Adrenal gland (tissue), 12 donors: Measurements from ENCODE around the gene INHBE. TPM values are rescaled to one million over a fixed set of nuclear protein-coding genes. Genes with fewer than 3 reads are reported as not detected.

ENCODE experiments used
- DNase-seq, 7 donors: peaks; one replicate each; pipeline ENCODE4 v3.0.0-alpha.2; 2019 to 2020
- H3K27ac ChIP-seq, 5 donors: fragments of 200-600 bp; sonication (generic) in 4 of 5; 1 replicate in 3 of 5; 2 replicates in 2 of 5; pipeline versions ENCODE4 v1.5.1 to v1.8.0; 2016 to 2020; ENCODE audit warnings: mild to moderate bottlenecking in 1 of 5
- H3K27me3 ChIP-seq: fragments of 200-600 bp; 2 replicates; pipeline ENCODE4 v1.8.0; 2021
- H3K36me3 ChIP-seq, 2 donors: fragments of 200-600 bp; replicated peaks in 1 of 2; 1 replicate in 1 of 2; 2 replicates in 1 of 2; pipeline versions ENCODE4 v1.5.1 to v1.8.0; 2018 to 2022
- H3K4me1 ChIP-seq, 2 donors: fragments of 200-600 bp; replicated peaks in 1 of 2; 1 replicate in 1 of 2; 2 replicates in 1 of 2; pipeline versions ENCODE4 v1.5.1 to v1.8.0; 2018 to 2021
- H3K4me3 ChIP-seq, 4 donors: fragments of 200-600 bp; sonication (generic) in 3 of 4; one replicate each; pipeline ENCODE4 v1.5.1; 2016 to 2018
- H3K9me3 ChIP-seq, 3 donors: fragments of 200-600 bp; sonication (generic) in 1 of 3; replicated peaks in 1 of 3; 1 replicate in 2 of 3; 2 replicates in 1 of 3; pipeline versions ENCODE4 v1.5.1 to v1.8.0; 2016 to 2021
- POLR2A ChIP-seq, 2 donors: fragments of 450-650 bp; IDR thresholded peaks; one replicate each; pipeline ENCODE4 v1.6.1; 2017; ENCODE audit warnings: antibody characterized with exemption in 2 of 2, mild to moderate bottlenecking in 2 of 2, moderate library complexity in 1 of 2
- WGBS, 4 donors: extraction: QIAGEN DNeasy Blood & Tissue Kit in 2 of 4; methylation state at CpG; one replicate each; pipeline versions ENCODE4 v1.1.5 to v1.1.7; 2013 to 2017; 5-methylcytosine and 5-hydroxymethylcytosine counted together
- intact Hi-C, 2 donors: fragments of 100-400 bp; cut with DNase I; formaldehyde crosslinking; loops; one replicate each; pipeline versions ENCODE4 v1.14.1 to v1.15.0; 2022 to 2023
- polyA plus RNA-seq, 3 donors: library from polyadenylated mRNA; stranded (reverse); fragments of 200-250 nt in 2 of 3; fragments of 350-450 nt in 1 of 3; fragmentation: Illumina TruSeq in 1 of 3; extraction: RNeasy Lipid Tissue Mini Kit (QIAGEN cat#74804) in 1 of 3; gene quantifications; one replicate each; pipeline ENCODE4 v1.2.3, GENCODE V29; 2013 to 2014
- total RNA-seq, 9 donors: library from RNA; depleted of rRNA in 4 of 9; stranded (reverse); fragments of >200 nt in 4 of 9; fragments of 120-200 nt in 1 of 9; fragmentation: NEBNext Ultra II Directional in 1 of 9; extraction: Animal tissue kit (Norgen Biotek cat#: 25700) in 1 of 9; gene quantifications; one replicate each; pipeline versions ENCODE4 v1.1.0 to v1.2.4, GENCODE V29; 2013 to 2023
- TF ChIP-seq, protein P1 (sequence below), 6 experiments: fragments of 450-650 bp in 4 of 6; fragments of 200-600 bp in 2 of 6; sonication (generic) in 1 of 6; IDR thresholded peaks; 1 replicate in 5 of 6; 2 replicates in 1 of 6; pipeline versions ENCODE4 v1.5.1 to v1.8.0; 2016 to 2021; ENCODE audit warnings: antibody characterized with exemption in 6 of 6, mild to moderate bottlenecking in 2 of 6, moderate library complexity in 1 of 6
- donor health status: healthy with polysubstance abuse.
- donor health status: Bipolar disorder and iron deficiency.
- donor health status: DM: yes; HTN: yes; CAD: no.
- donor health status: DM: no; HTN: no; CAD: no.
- donor health status: DM: no; HTN: no; CAD: no.
- donor health status: DM: yes; HTN: yes; CAD: no.

Gene INHBE
- total and polyA plus RNA-seq, 12 donors, result 0.11 TPM; not detected in 11

DNA sequence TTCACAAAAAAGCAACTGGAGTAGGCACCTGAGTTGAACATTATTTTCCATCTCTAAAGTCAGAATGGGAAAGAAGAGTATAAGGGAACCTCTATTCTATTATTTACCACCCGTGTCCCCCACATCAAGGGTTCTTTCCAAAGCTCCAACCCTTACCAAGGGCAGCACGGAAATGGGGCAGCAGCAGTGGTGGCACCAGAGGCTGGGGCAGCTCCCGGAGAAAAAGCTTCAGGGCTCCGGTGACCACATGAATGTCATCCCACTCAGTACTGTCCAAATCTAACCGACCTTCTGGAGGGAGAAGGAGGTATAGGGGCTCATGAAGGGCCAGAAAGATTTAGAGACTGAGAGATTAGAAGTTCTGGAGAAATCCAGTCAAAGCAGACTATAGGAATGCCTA, 18.8 kb downstream of the INHBE start:
- WGBS, 4 donors, result 81 to 89% (median 85%) methylated on average over 5 of the region's 5 CpGs
- DNase-seq, result no peak
- intact Hi-C loops, result no loop called here
- Histone ChIP-seq H3K9me3 (no peaks in the 10 kb centered on the region), H3K27ac (no peak overlapping the region), H3K4me1 (peaks cover 11 to 14% of the 10 kb centered on the region in 2 donors), H3K4me3 (no peak overlapping the region), H3K27me3 (peaks cover 26% of the 10 kb centered on the region), H3K36me3 (no peaks in the 10 kb centered on the region)
- no peak for TF ChIP-seq POLR2A (IDR thresholded peaks at IDR 0.05)
- TF ChIP-seq, protein P1, sequence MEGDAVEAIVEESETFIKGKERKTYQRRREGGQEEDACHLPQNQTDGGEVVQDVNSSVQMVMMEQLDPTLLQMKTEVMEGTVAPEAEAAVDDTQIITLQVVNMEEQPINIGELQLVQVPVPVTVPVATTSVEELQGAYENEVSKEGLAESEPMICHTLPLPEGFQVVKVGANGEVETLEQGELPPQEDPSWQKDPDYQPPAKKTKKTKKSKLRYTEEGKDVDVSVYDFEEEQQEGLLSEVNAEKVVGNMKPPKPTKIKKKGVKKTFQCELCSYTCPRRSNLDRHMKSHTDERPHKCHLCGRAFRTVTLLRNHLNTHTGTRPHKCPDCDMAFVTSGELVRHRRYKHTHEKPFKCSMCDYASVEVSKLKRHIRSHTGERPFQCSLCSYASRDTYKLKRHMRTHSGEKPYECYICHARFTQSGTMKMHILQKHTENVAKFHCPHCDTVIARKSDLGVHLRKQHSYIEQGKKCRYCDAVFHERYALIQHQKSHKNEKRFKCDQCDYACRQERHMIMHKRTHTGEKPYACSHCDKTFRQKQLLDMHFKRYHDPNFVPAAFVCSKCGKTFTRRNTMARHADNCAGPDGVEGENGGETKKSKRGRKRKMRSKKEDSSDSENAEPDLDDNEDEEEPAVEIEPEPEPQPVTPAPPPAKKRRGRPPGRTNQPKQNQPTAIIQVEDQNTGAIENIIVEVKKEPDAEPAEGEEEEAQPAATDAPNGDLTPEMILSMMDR (IDR thresholded peaks at IDR 0.05), result no peak

DNA sequence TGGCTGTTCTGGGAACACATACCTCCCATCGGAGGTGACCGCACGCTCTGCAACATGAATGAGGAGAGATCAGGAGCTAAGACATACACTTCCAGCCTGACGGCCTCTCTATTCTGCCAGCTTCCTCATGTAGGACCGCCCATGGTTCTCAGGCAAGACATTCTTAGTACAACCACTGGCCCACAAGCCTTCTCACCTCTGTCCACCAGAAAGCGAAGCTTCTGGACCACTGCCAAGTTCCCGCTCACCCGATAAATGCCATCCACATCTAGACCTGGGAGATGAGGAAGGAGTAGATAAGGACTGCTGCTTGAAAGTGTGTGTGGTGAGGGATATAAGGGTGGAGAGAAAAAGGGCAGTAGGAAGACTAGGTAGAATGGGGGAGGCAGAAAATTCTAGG, 19.3 kb downstream of the INHBE start:
- H3K4me1 ChIP-seq, result peaks cover 11 to 14% of the 10 kb centered on the region in 2 donors
- no peak for TF ChIP-seq POLR2A (IDR thresholded peaks at IDR 0.05)
- TF ChIP-seq, protein P1 (IDR thresholded peaks at IDR 0.05), result no peak
- H3K36me3 ChIP-seq, result no peaks in the 10 kb centered on the region
- H3K9me3 ChIP-seq, result no peaks in the 10 kb centered on the region
- no peak overlapping the region for H3K27ac ChIP-seq
- WGBS, 4 donors, result 69 to 75% (median 70%) methylated on average over 8 of the region's 8 CpGs
- no peak for DNase-seq
- intact Hi-C loops, result no loop called here
- H3K4me3 ChIP-seq, result no peak overlapping the region
- H3K27me3 ChIP-seq, result peaks cover 26% of the 10 kb centered on the region

DNA sequence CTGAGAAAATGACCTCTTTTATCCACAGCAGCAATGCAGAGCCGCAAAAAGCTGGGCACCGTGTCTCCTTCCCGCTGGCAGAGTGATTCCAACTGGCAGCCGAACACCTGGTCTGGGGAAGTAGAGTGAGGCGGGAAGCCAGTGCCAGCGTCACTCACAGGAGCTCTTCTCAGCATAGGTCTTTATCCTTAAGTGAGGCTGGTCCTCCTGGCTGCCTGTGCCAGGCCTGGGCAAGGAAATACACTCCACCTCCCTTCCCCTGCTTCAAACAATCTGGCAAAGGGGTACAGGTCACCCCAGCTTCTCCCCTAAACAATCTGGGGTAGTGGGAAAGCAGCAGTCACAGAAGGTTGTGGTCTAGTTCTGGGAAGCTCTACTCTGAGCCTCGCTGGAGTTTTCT, 19.8 kb downstream of the INHBE start:
- DNase-seq, result no peak
- no peaks in the 10 kb centered on the region for H3K9me3 ChIP-seq
- no peak overlapping the region for H3K27ac ChIP-seq
- intact Hi-C loops, result no loop called here
- H3K36me3 ChIP-seq, result no peaks in the 10 kb centered on the region
- peak overlapping the region in 1 of 4 donors; percentile 49 for H3K4me3 ChIP-seq
- WGBS, 4 donors, result 52 to 72% (median 72%) methylated on average over 6 to 7 of the region's 7 CpGs
- peaks cover 26% of the 10 kb centered on the region for H3K27me3 ChIP-seq
- H3K4me1 ChIP-seq, result peaks cover 11 to 14% of the 10 kb centered on the region in 2 donors
- TF ChIP-seq POLR2A (IDR thresholded peaks at IDR 0.05), result no peak
- TF ChIP-seq, protein P1 (IDR thresholded peaks at IDR 0.05), result no peak

DNA sequence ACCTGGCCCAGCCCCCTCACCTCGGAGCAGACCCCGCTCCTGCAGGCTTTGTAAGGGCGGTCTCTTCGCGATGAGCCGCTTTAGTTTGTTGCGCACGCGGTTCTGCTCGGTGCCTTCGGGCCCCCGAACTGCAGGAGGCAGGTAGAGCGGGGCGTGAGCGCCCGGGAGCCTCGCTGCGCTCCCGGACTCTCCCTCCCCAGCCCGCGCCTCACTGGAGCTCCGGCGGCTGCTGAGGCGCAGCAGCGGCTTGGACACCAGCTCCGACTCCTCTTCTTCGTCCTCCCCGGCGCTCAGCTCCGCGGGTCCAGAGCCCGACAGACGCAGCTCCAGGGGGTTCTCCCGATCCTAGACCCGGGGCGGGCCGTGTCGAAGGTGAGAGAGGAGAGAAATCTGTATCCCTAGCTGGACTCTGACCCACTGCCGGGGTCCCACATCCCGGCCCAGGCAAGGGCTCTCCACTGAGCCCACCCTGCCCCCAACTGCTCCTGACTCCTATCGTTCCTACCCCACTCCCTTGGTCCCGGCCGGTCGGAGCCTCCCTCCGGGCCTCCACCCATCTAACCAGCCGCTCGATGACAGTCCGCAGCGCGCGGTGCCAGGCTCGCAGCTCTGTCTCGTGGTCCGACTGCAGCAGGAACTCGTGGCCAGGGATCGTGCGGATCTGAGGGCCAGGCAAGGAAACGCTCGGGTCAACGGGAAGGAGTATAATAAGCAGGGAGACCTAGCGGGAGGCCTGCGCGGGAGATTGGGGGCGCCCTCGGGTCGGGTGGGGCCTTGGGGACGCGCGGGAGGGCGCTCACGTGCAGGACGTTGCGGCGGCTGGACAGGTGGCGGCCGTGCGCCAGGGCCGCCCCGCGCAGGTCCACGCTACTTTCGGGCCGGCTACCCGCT, 20.4 kb downstream of the INHBE start:
- peak in 5 of 7 donors; percentile 43 to 73 (median 59) for DNase-seq
- no peak for TF ChIP-seq POLR2A (IDR thresholded peaks at IDR 0.05)
- TF ChIP-seq, protein P1 (IDR thresholded peaks at IDR 0.05), result no peak
- intact Hi-C loops, result no loop called here
- Histone ChIP-seq H3K27ac (no peak overlapping the region), H3K36me3 (no peaks in the 10 kb centered on the region), H3K27me3 (peaks cover 26% of the 10 kb centered on the region), H3K4me3 (peak overlapping the region in 2 of 4 donors; percentile 7 to 49), H3K4me1 (peaks cover 11 to 14% of the 10 kb centered on the region in 2 donors), H3K9me3 (no peaks in the 10 kb centered on the region)
- 9 to 20% (median 16%) methylated on average over 31 to 84 of the region's 84 CpGs for WGBS, 4 donors
